Tibial nerve (tissue), 4 donors: ENCODE results near the gene NCAM1.

Experiments
- EP300 ChIP-seq, 2 donors: sonication (generic); formaldehyde crosslinking; IDR thresholded peaks; one replicate each; pipeline ENCODE4 v1.6.1; 2017; ENCODE audit warnings: antibody characterized with exemption in 2 of 2, mild to moderate bottlenecking in 1 of 2
- POLR2A ChIP-seq, 2 donors: fragments of 450-650 bp; IDR thresholded peaks; one replicate each; pipeline ENCODE4 v1.6.1; 2017; ENCODE audit warnings: antibody characterized with exemption in 2 of 2, mild to moderate bottlenecking in 2 of 2, moderate library complexity in 2 of 2
- TF ChIP-seq, protein P1 (sequence below), 5 experiments: fragments of 200-600 bp in 3 of 5; fragments of 450-650 bp in 2 of 5; sonication (generic) in 3 of 5; IDR thresholded peaks; one replicate each; pipeline ENCODE4 v1.5.1; 2016 to 2019; ENCODE audit warnings: antibody characterized with exemption in 5 of 5, mild to moderate bottlenecking in 3 of 5, moderate library complexity in 2 of 5

DNA sequence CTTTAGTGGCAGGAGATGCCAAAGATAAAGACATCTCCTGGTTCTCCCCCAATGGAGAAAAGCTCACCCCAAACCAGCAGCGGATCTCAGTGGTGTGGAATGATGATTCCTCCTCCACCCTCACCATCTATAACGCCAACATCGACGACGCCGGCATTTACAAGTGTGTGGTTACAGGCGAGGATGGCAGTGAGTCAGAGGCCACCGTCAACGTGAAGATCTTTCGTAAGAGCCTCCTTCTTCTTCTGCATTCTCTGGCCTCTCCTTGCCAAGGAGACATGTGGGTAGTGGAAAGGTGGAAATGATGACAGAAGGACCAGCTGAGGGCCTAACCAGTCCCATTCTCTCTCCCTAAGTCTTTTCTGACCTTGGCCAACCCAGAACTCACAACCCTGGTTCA, 243.1 kb downstream of the NCAM1 start:
- TF ChIP-seq EP300 (IDR thresholded peaks at IDR 0.05) (no peak), POLR2A (IDR thresholded peaks at IDR 0.05) (no peak)
- TF ChIP-seq, protein P1, sequence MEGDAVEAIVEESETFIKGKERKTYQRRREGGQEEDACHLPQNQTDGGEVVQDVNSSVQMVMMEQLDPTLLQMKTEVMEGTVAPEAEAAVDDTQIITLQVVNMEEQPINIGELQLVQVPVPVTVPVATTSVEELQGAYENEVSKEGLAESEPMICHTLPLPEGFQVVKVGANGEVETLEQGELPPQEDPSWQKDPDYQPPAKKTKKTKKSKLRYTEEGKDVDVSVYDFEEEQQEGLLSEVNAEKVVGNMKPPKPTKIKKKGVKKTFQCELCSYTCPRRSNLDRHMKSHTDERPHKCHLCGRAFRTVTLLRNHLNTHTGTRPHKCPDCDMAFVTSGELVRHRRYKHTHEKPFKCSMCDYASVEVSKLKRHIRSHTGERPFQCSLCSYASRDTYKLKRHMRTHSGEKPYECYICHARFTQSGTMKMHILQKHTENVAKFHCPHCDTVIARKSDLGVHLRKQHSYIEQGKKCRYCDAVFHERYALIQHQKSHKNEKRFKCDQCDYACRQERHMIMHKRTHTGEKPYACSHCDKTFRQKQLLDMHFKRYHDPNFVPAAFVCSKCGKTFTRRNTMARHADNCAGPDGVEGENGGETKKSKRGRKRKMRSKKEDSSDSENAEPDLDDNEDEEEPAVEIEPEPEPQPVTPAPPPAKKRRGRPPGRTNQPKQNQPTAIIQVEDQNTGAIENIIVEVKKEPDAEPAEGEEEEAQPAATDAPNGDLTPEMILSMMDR (IDR thresholded peaks at IDR 0.05), result no peak
